Fibroblast of lung (primary cell): Measurements from ENCODE around the gene OTOP2. TPM values are rescaled to one million over a fixed set of nuclear protein-coding genes. Genes with fewer than 3 reads are reported as not detected.

Experiments
- DNase-seq, 2 donors: peaks; one replicate each; pipeline versions ENCODE4 v3.0.0 to v3.0.0-alpha.2; 2010; ENCODE audit warnings: low read depth in 2 of 2
- H2AFZ ChIP-seq: 2 replicates; pipeline ENCODE4 v1.5.1; 2012; ENCODE audit warnings: low read length, control low read depth, inconsistent platforms
- H3K27ac ChIP-seq: 2 replicates; pipeline ENCODE4 v1.5.1; 2011; ENCODE audit warnings: low read length, control low read depth; ENCODE audit not compliant: insufficient read depth
- H3K27me3 ChIP-seq: 2 replicates; pipeline ENCODE4 v1.5.1; 2011; ENCODE audit warnings: mild to moderate bottlenecking, low read length; ENCODE audit not compliant: control insufficient read depth, insufficient read depth
- H3K36me3 ChIP-seq: 2 replicates; pipeline ENCODE4 v1.5.1; 2011; ENCODE audit warnings: low read length; ENCODE audit not compliant: control insufficient read depth, insufficient read depth
- H3K4me1 ChIP-seq: 2 replicates; pipeline ENCODE4 v1.5.1; 2011; ENCODE audit warnings: low read length; ENCODE audit not compliant: control insufficient read depth, insufficient read depth; ENCODE audit errors: extremely low read depth
- H3K4me2 ChIP-seq: 2 replicates; pipeline ENCODE4 v1.5.1; 2011; ENCODE audit warnings: low read length, control low read depth; ENCODE audit not compliant: insufficient read depth; ENCODE audit errors: extremely low read depth
- H3K4me3 ChIP-seq, 4 experiments: fragments of 200-600 bp in 1 of 4; sonication (generic) in 1 of 4; replicated peaks in 1 of 4; 2 replicates each; pipeline ENCODE4 v1.5.1; 2011 to 2016; ENCODE audit warnings: low read length in 4 of 4, low read depth in 3 of 4, mild to moderate bottlenecking in 3 of 4, control low read depth in 2 of 4, inconsistent platforms in 1 of 4, mixed read lengths in 1 of 4; ENCODE audit not compliant: insufficient read depth in 1 of 4; ENCODE audit errors: control extremely low read depth in 1 of 4
- H3K79me2 ChIP-seq: 2 replicates; pipeline ENCODE4 v1.5.1; 2012; ENCODE audit warnings: mild to moderate bottlenecking, low read length, inconsistent platforms; ENCODE audit not compliant: control insufficient read depth, insufficient read depth
- H3K9ac ChIP-seq: 2 replicates; pipeline ENCODE4 v1.5.1; 2011; ENCODE audit warnings: mild to moderate bottlenecking, low read length, control low read depth; ENCODE audit not compliant: insufficient read depth
- H3K9me3 ChIP-seq: 2 replicates; pipeline ENCODE4 v1.5.1; 2012; ENCODE audit warnings: low read depth, low read length; ENCODE audit not compliant: control insufficient read depth, insufficient read depth
- H4K20me1 ChIP-seq: 2 replicates; pipeline ENCODE4 v1.5.1; 2011; ENCODE audit warnings: low read length; ENCODE audit not compliant: control insufficient read depth, insufficient read depth; ENCODE audit errors: extremely low read depth
- CTCF ChIP-seq, 2 donors: IDR thresholded peaks in 1 of 2; conservative IDR thresholded peaks in 1 of 2; 1 replicate in 1 of 2; 2 replicates in 1 of 2; pipeline ENCODE4 v1.5.1; 2011 to 2012; ENCODE audit warnings: low read length in 2 of 2, control low read depth in 1 of 2, inconsistent platforms in 1 of 2, low read depth in 1 of 2, mild to moderate bottlenecking in 1 of 2
- EZH2 ChIP-seq: IDR thresholded peaks from 2 replicates; pipeline ENCODE4 v1.5.1; 2012; ENCODE audit warnings: low read length, control low read depth, mild to moderate bottlenecking; ENCODE audit errors: missing control alignments
- polyA plus RNA-seq, 2 donors: library from polyadenylated mRNA; depleted of rRNA in 1 of 2; stranded (reverse) in 1 of 2; unstranded in 1 of 2; fragments of >200 nt; gene quantifications; 2 replicates each; pipeline ENCODE4 v1.2.1, GENCODE V29; 2011 to 2012; ENCODE audit warnings: missing spikeins in 1 of 2
- total RNA-seq: library from RNA; depleted of rRNA; stranded (reverse); fragments of >200 nt; gene quantifications from 2 replicates; pipeline ENCODE4 v1.2.1, GENCODE V29; 2014

The OTOP2 gene
- total and polyA plus RNA-seq, 2 donors (not counting 1 experiment from before 2014, with no cell fraction given): not detected

- Histone ChIP-seq H3K4me3 (no peak overlapping the region), H3K4me1 (no peaks in the 10 kb centered on the region), H4K20me1 (no peaks in the 10 kb centered on the region), H3K9ac (no peak overlapping the region), H3K4me2 (no peak overlapping the region), H3K9me3 (no peaks in the 10 kb centered on the region), H3K27me3 (peaks cover 9% of the 10 kb centered on the region), H3K79me2 (no peaks in the 10 kb centered on the region), H2AFZ (no peak overlapping the region), H3K36me3 (no peaks in the 10 kb centered on the region), H3K27ac (no peak overlapping the region)
- TF ChIP-seq CTCF (conservative IDR thresholded peaks at IDR 0.05 in 1 of 2, IDR thresholded peaks at IDR 0.05 in 1 of 2; ENCODE audit: low read depth in 1 of 2, low read length in 2 of 2) (no peak), EZH2 (no peak)
- no peak for DNase-seq
These were observed 26.1 kb downstream of the OTOP2 start for GRCh38 chr17:74950207-74950606.

GRCh38 chr17:74951065-74951464, 27.0 kb downstream of the OTOP2 start:
- Histone ChIP-seq H4K20me1 (no peaks in the 10 kb centered on the region), H3K9me3 (no peaks in the 10 kb centered on the region), H3K4me1 (no peaks in the 10 kb centered on the region), H3K4me2 (no peak overlapping the region), H3K27ac (no peak overlapping the region), H2AFZ (no peak overlapping the region), H3K4me3 (no peak overlapping the region), H3K9ac (no peak overlapping the region), H3K27me3 (peaks cover 8% of the 10 kb centered on the region), H3K79me2 (no peaks in the 10 kb centered on the region), H3K36me3 (no peaks in the 10 kb centered on the region)
- no peak for DNase-seq
- no peak for TF ChIP-seq EZH2
- TF ChIP-seq CTCF (conservative IDR thresholded peaks at IDR 0.05 in 1 of 2, IDR thresholded peaks at IDR 0.05 in 1 of 2; ENCODE audit: low read depth in 1 of 2, low read length in 2 of 2): no peak

- no peak overlapping the region for H3K4me2 ChIP-seq
- H3K4me3 ChIP-seq: no peak overlapping the region
- H3K36me3 ChIP-seq: no peaks in the 10 kb centered on the region
- no peaks in the 10 kb centered on the region for H3K79me2 ChIP-seq
- H3K9ac ChIP-seq: no peak overlapping the region
- H3K27me3 ChIP-seq: peaks cover 8% of the 10 kb centered on the region
- H3K4me1 ChIP-seq: no peaks in the 10 kb centered on the region
- no peaks in the 10 kb centered on the region for H3K9me3 ChIP-seq
- TF ChIP-seq EZH2 (no peak), CTCF (conservative IDR thresholded peaks at IDR 0.05 in 1 of 2, IDR thresholded peaks at IDR 0.05 in 1 of 2; ENCODE audit: low read depth in 1 of 2, low read length in 2 of 2) (no peak)
- no peak overlapping the region for H2AFZ ChIP-seq
- no peaks in the 10 kb centered on the region for H4K20me1 ChIP-seq
- no peak overlapping the region for H3K27ac ChIP-seq
- no peak for DNase-seq
These were observed 27.8 kb downstream of the OTOP2 start for GRCh38 chr17:74951680-74952421.
